GM18873 (cell line): ENCODE results near the gene BRCA1.
"Not testable (repeated sequence)": the region's sequence is repeated elsewhere in the genome, so short reads cannot be mapped to it uniquely, and the experiment has no call there.

Source experiments
- ATAC-seq: cut with Tn5 transposase; IDR thresholded peaks from one replicate; pipeline ENCODE4 v1.9.1; 2021; ENCODE audit warnings: mild to moderate bottlenecking, moderate library complexity, moderate number of reproducible peaks; ENCODE audit not compliant: unreplicated experiment, low FRiP score

The BRCA1 gene

DNA sequence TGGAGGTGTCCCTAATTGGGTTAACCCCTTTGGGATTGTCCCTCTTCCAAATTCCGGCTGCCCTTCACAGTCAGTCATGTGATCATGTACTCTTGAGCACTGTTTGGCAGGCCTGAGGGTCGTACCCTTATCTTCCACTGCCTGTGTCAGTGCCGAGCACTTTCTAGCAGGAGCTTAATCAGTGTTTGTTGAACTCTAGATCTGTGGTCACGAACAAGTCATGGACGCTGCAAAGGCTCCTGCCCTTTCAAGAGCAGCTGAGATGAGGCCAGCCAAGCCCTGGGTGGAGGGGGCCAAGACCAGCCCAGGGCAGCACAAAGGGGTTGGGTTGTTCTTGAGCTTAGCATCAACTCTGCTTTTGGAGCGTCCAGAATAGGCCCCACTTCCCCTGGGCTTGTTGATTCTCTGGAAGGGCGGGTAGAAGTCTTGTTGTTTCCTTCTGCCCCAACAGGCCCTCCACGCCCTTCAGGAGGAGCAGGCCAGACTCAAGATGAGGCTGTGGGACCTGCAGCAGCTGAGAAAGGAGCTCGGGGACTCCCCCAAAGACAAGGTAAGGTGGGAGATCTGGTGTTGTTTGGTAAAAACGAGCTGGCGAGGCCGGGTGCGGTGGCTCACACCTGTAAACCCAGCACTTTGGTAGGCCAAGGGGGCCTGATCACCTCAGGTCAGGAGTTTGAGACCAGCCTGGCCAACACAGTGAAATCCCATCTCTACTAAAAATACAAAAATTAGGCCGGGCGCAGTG is 113.3 kb downstream of the BRCA1 start:
- no peak for ATAC-seq

DNA sequence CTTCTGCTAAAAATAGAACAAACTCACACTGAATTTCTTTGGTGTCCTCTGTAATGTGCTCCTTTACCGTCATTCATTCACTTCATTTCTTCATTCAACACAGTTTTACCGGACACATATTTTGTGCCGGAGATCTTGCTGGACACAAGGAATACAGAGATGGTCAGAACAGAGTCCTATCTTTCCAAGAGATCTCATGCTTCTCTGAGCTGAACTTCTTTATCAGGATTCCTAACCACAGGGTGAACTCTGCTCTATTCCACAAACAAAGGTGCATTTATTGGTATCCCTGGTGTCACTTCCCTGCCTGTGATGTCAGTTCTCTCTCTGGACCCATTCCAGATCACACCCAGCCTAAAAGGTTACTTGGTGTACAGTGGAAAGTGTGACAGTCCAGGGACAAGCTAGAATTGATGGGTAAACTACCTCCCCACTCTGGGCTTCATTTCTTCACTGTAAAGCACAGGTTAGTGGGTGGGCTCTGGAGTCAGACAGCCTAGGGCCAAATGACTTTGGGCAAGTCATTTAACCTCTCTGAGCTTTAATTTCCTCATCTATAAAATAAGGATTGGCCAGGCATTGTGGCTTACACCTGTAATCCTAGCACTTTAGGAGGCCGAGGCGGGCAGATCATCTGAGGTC is 114.4 kb downstream of the BRCA1 start:
- ATAC-seq = no peak

DNA sequence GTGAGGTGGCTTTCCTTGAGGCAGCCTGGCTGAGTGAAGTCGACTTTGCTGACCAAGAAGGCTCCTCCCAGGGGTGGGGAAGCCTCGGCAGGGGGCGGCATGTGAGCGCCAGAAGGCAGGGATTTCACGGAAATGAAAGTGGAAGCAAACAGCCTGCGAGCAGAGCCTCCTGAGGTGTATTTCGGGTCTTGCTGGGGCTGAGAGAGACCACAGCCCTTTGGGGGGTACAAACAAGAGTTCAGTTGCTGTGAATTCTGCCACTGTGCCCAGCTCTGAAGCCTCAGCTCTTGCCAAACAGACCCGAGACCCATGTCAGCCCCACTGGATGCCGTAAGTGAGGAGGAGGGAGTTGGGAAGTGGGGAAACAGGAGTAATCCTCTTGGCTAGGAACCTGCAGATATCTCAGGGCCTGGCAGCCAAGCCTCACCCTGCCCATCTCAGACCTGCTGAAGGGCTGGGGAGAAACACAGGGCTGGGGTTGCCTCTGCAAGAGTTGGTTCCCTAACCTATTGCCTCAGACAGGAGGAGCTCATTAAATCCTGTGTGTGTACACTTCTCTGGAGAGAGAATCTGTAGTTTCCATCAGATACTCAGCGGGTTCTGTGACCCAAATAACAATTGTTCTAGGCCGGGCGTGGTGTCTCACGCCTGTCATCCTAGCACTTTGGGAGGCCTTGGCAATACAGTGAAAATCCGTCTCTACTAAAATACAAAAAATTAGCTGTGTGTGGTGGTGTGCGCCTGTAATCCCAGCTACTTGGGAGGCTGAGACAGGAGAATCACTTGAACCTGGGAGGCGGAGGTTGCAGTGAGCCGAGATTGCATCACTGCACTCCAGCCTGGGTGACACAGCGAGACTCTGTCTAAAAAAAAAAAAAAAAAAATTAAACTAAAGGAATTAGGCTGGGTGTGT is 118.3 kb downstream of the BRCA1 start, which contains the start of gene IFI35:
Gene IFI35 (plus strand): TSS at position 146 of the 913 bp plus-strand sequence. CDS start 164 bp downstream, at position 310.
- ATAC-seq = peak; percentile 64

DNA sequence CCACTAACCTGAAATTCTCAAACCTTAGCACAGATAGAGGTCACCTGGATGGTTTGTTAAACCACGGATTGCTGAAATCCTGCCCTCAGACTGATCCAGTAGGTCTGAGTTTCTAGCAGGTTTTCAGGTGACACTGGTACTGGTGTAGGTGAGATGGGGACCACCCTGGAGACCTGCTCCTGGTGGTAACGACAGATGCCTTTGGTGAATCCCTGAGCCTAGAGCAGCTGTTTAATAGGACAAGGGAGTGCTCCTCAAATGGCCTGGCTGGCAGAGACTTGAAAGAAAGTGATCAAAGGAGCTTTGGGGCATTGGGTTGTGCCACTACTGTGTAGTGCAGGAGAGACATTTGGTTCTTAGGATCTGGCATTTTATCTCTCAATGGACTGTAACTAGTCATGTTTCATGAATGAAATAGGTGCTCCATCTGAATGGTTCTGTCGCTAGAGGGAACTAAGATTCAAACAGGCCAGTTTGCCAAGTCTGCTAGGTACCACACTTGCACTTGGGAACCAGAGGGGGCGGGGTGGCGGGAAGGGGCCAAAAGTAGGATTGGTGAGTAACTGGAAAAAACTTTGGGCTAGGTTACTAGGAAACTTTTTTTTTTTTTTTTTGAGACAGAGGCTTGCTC is 121.5 kb downstream of the BRCA1 start:
- no peak for ATAC-seq

DNA sequence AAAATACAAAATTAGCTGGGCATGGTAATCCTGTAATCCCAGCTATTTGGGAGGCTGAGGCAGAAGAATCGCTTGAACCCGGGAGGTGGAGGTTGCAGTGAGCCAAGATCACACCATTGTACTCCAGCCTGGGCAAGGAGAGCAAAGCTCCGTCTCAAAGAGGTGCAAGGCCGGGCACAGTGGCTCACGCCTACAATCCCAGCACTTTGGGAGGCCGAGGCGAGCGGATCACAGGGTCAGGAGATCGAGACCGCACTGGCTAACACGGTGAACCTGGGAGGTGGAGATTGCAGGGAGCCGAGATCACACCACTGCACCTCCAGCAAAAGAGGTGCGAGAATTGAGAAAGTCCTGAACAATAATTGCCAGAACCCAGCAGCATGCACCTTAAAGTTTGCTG is 124.3 kb downstream of the BRCA1 start:
- not testable (repeated sequence) for ATAC-seq

DNA sequence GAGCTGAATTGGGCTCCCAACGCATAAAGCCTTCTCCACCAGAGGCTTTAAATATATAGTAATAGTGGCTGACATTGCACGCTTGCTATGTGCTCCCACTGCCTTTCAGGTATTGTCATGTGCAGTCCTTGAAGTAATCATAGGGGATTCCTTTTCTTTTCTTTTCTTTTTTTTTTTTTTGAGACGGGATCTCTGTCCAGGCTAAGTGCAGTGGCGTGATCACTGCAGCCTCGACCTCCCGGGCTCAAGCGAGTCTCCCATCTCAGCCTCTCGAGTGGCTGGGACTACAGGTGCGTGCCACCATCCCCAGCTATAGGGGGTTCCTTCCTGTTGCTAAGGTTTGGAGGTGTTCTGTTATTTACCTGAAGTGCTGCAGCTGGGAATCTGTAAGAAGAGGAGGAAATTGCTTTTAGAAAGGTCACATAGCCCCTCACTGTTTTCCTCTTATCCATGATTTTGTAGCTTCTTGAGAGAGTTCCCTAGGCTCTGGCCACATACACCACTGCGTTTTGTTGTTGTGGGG is 126.1 kb downstream of the BRCA1 start:
- no peak for ATAC-seq

DNA sequence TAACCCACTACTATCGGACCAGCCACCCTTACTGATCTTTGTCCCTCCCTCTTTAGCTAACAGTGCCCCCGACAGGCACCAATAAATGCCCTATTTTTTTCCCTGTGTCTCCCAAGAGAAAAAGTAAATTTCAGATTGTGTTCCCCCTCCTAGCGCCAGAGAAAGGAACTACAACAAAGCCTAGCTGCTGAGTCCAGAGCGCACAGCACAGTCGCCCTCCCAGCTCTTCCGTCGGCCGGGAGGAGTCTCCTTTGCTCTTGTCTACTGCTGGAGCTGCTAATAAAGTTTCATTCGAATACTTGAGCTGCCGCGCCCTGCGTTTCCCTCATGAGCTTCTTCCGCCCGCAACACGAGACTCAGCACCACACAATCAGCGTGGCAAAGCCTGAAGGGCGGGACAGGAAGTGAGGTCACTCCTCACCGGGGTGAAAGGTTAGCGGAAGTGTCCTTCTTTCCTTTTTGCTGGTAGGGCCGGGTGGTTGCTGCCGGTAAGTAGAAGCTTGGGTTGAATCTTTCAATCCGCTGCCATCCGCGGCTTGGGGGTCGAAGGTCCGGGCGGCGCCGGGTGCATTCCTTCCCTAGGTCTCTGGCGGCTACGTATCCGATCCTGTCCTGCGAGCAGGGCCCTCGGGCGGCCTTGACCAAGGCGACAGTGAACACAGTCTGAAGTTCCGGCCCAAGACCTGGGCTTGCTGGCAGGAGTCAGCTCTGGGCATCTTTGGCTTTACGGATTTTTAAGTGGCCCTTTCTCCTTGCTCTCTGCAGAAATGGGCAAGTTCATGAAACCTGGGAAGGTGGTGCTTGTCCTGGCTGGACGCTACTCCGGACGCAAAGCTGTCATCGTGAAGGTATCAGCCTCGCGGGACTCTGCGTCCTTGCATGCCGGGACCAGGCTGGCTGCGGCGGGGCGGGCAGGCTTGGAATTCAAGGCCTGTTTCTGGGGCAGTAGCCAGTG is 126.9 kb downstream of the BRCA1 start, which contains the start of gene RPL27:
Gene RPL27 (plus strand): TSS at position 436 of the 955 bp plus-strand sequence. CDS start 332 bp downstream, at position 768.
- ATAC-seq = peak; percentile 80

DNA sequence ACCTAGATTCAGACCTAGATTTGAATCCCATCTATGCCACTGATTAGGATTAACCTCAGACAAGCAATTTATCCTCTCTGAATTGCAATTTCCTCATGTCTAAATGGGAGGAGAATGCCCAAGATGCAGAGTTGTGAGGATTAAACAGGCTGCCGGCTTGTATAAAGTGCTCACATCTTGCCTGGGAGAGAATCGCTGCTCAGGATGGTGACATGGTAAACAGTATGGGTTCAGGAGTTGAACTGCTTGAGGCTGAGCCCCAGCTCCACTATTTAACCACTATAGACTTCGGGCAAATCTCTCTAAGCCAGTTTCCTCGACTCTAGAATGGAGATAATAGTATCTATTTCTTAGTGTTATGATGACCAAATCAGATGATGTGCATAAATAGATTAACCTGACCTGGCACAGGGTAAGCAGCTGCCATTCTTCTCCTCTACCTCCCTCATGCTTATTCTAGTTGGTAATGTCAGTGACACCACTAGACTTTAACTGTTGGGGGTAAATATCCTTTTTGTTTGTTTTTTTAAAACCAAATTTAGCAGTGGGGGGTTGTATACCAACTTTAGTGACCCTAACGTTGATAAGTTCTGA is 127.7 kb downstream of the BRCA1 start:
- peak; percentile 1 for ATAC-seq
